ENCODE measurements around the gene POLR2H.

GRCh38 chr3:184339001-184339400 lies 22.5 kb upstream of the POLR2H start:
- TF ChIP-seq CTCF (IDR thresholded peaks at IDR 0.05) (no peak), POLR2A (IDR thresholded peaks at IDR 0.05) (no peak), POLR2AphosphoS5 (IDR thresholded peaks at IDR 0.05) (no peak)

Measured in transverse colon (tissue), 4 donors.